ENCODE data around the gene FOSL1.

The FOSL1 gene

GRCh38 chr11:65915101-65915820 is 15.1 kb upstream of the FOSL1 start:
- peak overlapping the region; percentile 93 for H3K27ac ChIP-seq
- ChIA-PET POLR2A (ENCODE audit: low non-redundant PET) (interaction anchor here (0.8 to 1.5 kb wide), 4 partner anchors 15 to 54 kb away, joined by 3 to 5 read pairs (median 4); partner anchors contain the start of gene CCDC85B), CTCF (interaction anchor here (0.7 to 1.1 kb wide), 3 partner anchors 10 to 244 kb away, joined by 3 to 4 read pairs (median 3); no protein-coding TSS in a partner anchor)
- no peak for TF ChIP-seq CTCF (conservative IDR thresholded peaks at IDR 0.05; ENCODE audit: low read depth)
- no peak for DNase-seq (ENCODE audit: low spot score)

- ChIA-PET CTCF (interaction anchor here (0.5 to 2.4 kb wide), 8 partner anchors 15 to 1443 kb away, joined by 3 to 8 read pairs (median 4); partner anchors contain the start of genes CCDC85B and FIBP), POLR2A (ENCODE audit: low non-redundant PET) (interaction anchor here (0.9 to 1.4 kb wide), 2 partner anchors 14 to 25 kb away, joined by 4 read pairs; partner anchors contain the start of gene FIBP)
- H3K27ac ChIP-seq: peak overlapping the region; percentile 93
These were observed 12.7 kb upstream of the FOSL1 start for GRCh38 chr11:65912845-65913244.

GRCh38 chr11:65911682-65912568 is 11.7 kb upstream of the FOSL1 start:
- peak overlapping the region; percentile 93 for H3K27ac ChIP-seq
- TF ChIP-seq CTCF (conservative IDR thresholded peaks at IDR 0.05; ENCODE audit: low read depth): peak; percentile 67
- peak; percentile 88 for DNase-seq (ENCODE audit: low spot score)
- CTCF ChIA-PET: interaction anchor here (0.6 to 2.4 kb wide), 8 partner anchors 14 to 348 kb away, joined by 3 to 8 read pairs (median 4); partner anchors contain the start of genes CCDC85B and FIBP
- POLR2A ChIA-PET (ENCODE audit: low non-redundant PET): interaction anchor here (0.9 to 1.4 kb wide), 4 partner anchors 11 to 24 kb away, joined by 3 to 7 read pairs (median 4); partner anchors contain the start of genes CCDC85B and FIBP

More at GRCh38 chr11:65912845-65913244, 12.7 kb upstream of the FOSL1 start:
- no peak for TF ChIP-seq CTCF (conservative IDR thresholded peaks at IDR 0.05; ENCODE audit: low read depth)
- DNase-seq (ENCODE audit: low spot score): peak; percentile 86

- ChIA-PET POLR2A (ENCODE audit: low non-redundant PET) (no interaction called here), CTCF (interaction anchor here (0.6 kb wide), 1 partner anchor 11 kb away, joined by 3 read pairs; no protein-coding TSS in a partner anchor)
- no peak overlapping the region for H3K27ac ChIP-seq
- DNase-seq (ENCODE audit: low spot score): no peak
- TF ChIP-seq CTCF (conservative IDR thresholded peaks at IDR 0.05; ENCODE audit: low read depth): no peak
These were observed 7.7 kb upstream of the FOSL1 start for GRCh38 chr11:65907878-65908277.

- no peak for DNase-seq (ENCODE audit: low spot score)
- CTCF ChIA-PET: interaction anchor here (0.7 to 1.1 kb wide), 2 partner anchors 22 to 351 kb away, joined by 3 to 5 read pairs; no protein-coding TSS in a partner anchor
- POLR2A ChIA-PET (ENCODE audit: low non-redundant PET): no interaction called here
- no peak for TF ChIP-seq CTCF (conservative IDR thresholded peaks at IDR 0.05; ENCODE audit: low read depth)
- H3K27ac ChIP-seq: no peak overlapping the region
These were observed 6.4 kb upstream of the FOSL1 start for GRCh38 chr11:65906602-65907001.

- H3K27ac ChIP-seq: peak overlapping the region; percentile 73
- POLR2A ChIA-PET (ENCODE audit: low non-redundant PET): no interaction called here
- no peak for DNase-seq (ENCODE audit: low spot score)
- CTCF ChIA-PET: interaction anchor here (0.6 kb wide), 1 partner anchor 316 kb away, joined by 5 read pairs; no protein-coding TSS in a partner anchor
- no peak for TF ChIP-seq CTCF (conservative IDR thresholded peaks at IDR 0.05; ENCODE audit: low read depth)
These were observed 3.5 kb upstream of the FOSL1 start for GRCh38 chr11:65903715-65904114.
